ENCODE measurements around the gene GAST.

GRCh38 chr17:41741709-41742108 is 29.6 kb downstream of the GAST start:
- TF ChIP-seq CTCF (IDR thresholded peaks at IDR 0.05) (no peak), POLR2A (IDR thresholded peaks at IDR 0.05) (no peak), POLR2AphosphoS5 (IDR thresholded peaks at IDR 0.05) (no peak)

Data from transverse colon (tissue), 4 donors.